Measurements from ENCODE around the gene CHRM5. TPM values are rescaled to one million over a fixed set of nuclear protein-coding genes. Genes with fewer than 3 reads are reported as not detected.

CHRM5 gene
- total RNA-seq, 1 experiment from 2014 or later = not detected

DNA sequence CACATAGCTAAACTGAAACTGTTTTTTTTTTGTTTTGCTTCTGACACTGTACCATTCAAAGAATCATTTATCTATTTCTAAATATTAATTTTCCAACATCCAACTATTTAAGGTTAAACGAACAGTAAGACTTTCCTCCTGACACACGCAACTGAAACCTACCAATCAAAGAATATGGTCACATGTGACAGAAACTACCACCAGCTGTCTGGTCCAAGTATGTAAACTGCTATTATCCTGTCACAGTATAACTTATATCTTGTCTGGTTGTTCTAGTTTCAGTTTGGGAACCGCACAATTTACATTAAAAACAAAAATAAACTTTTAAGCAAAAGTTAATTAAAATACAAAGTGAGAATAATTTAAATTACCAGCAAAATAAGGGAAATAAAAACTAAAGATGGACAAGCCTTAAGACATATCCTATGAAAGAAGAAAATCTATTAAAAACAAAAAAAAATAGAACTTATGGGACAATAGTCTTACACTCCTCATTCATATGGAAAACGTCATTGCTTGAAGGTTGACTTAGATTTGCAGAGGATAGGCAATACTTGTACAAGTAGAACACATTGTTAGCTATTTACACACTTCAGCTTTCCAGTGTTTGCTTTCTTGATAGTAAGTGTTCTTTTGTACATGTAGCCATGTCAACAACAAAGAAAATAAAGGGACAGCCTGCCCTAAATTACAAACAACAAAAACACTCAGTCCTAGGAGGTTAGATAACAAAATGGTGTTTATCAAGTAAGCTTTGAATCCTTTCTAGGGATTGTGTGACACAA is 26.8 kb upstream of the CHRM5 start:
- H3K4me2 ChIP-seq = no peak overlapping the region
- CTCF ChIA-PET = no interaction called here
- no peaks in the 10 kb centered on the region for H3F3A ChIP-seq (ENCODE audit: insufficient read depth, low read depth)
- H4K20me1 ChIP-seq (ENCODE audit: insufficient read depth) = no peaks in the 10 kb centered on the region
- TF ChIP-seq, protein P1, sequence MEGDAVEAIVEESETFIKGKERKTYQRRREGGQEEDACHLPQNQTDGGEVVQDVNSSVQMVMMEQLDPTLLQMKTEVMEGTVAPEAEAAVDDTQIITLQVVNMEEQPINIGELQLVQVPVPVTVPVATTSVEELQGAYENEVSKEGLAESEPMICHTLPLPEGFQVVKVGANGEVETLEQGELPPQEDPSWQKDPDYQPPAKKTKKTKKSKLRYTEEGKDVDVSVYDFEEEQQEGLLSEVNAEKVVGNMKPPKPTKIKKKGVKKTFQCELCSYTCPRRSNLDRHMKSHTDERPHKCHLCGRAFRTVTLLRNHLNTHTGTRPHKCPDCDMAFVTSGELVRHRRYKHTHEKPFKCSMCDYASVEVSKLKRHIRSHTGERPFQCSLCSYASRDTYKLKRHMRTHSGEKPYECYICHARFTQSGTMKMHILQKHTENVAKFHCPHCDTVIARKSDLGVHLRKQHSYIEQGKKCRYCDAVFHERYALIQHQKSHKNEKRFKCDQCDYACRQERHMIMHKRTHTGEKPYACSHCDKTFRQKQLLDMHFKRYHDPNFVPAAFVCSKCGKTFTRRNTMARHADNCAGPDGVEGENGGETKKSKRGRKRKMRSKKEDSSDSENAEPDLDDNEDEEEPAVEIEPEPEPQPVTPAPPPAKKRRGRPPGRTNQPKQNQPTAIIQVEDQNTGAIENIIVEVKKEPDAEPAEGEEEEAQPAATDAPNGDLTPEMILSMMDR (conservative IDR thresholded peaks at IDR 0.05) = no peak
- no peak for TF ChIP-seq EZH2 (IDR thresholded peaks at IDR 0.05; ENCODE audit: low read depth)
- no peak overlapping the region for H2AFZ ChIP-seq
- POLR2A ChIA-PET (ENCODE audit: unreplicated experiment) = no interaction called here
- H3K4me3 ChIP-seq = no peak overlapping the region
- BruUV-seq (replicated peaks) = no TSS peak
- no peaks in the 10 kb centered on the region for H3K79me2 ChIP-seq (ENCODE audit: low read depth)
- no peaks in the 10 kb centered on the region for H3K36me3 ChIP-seq (ENCODE audit: low read depth)
- no peaks in the 10 kb centered on the region for H3K27me3 ChIP-seq (ENCODE audit: insufficient read depth, low read depth)
- H3K27ac ChIP-seq = no peak overlapping the region
- no peaks in the 10 kb centered on the region for H3K4me1 ChIP-seq (replicated peaks; ENCODE audit: insufficient read depth)
- intact Hi-C loops (cut with micrococcal nuclease; ENCODE audit: unreplicated experiment) = no loop called here
- no peak for DNase-seq
- H3K9me3 ChIP-seq (ENCODE audit: insufficient read depth, low read depth) = no peaks in the 10 kb centered on the region
- H3K9me2 ChIP-seq (ENCODE audit: insufficient read depth) = no peaks in the 10 kb centered on the region

DNA sequence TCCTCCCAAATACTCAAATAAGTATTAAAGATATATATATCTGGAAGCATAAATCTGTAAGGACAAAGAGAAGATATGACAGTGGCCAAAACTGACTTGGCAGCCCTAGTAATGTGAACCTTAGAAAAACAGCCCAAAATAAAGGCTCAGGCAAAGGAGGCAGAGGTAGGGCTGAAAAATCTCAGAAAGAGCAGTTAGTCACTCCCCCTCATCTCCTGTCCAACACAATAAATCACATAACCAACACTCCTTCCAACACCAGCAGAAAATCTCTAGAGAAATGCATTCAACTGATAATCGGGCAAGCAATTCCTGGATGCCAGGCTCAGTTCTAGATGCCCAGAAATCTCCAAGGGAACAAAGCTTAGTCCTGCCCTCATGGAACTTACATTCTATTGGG is 22.1 kb upstream of the CHRM5 start:
- BruUV-seq (replicated peaks) = no TSS peak

DNA sequence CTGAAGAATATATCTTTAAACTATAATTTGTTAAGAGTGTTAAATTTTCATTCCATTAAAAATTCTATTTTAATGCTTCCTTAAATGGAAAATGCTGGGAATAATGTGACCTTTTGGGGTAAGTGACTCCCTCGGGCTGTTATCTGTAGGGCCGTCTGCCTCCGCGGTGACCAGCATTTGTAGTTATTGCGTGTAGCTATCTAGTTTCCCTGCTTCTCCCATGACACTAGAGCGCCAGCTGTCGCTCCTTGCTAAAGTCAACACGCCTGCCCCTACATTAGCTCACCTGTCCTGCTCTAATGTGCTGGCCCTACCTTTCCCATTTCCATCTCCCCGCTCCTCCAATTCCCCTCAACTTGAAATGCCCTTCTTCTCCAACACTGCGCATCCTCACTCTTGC is 12.4 kb upstream of the CHRM5 start:
- H3K36me3 ChIP-seq (ENCODE audit: low read depth) = no peaks in the 10 kb centered on the region
- POLR2A ChIA-PET (ENCODE audit: unreplicated experiment) = no interaction called here
- CTCF ChIA-PET = no interaction called here
- intact Hi-C loops (cut with micrococcal nuclease; ENCODE audit: unreplicated experiment) = no loop called here
- BruUV-seq (replicated peaks) = no TSS peak
- H3K9me3 ChIP-seq (ENCODE audit: insufficient read depth, low read depth) = no peaks in the 10 kb centered on the region
- H4K20me1 ChIP-seq (ENCODE audit: insufficient read depth) = no peaks in the 10 kb centered on the region
- no peaks in the 10 kb centered on the region for H3K4me1 ChIP-seq (replicated peaks; ENCODE audit: insufficient read depth)
- no peaks in the 10 kb centered on the region for H3F3A ChIP-seq (ENCODE audit: insufficient read depth, low read depth)
- no peak for TF ChIP-seq EZH2 (IDR thresholded peaks at IDR 0.05; ENCODE audit: low read depth)
- TF ChIP-seq, protein P1 (conservative IDR thresholded peaks at IDR 0.05) = no peak
- H3K27ac ChIP-seq = no peak overlapping the region
- no peaks in the 10 kb centered on the region for H3K9me2 ChIP-seq (ENCODE audit: insufficient read depth)
- H3K27me3 ChIP-seq (ENCODE audit: insufficient read depth, low read depth) = no peaks in the 10 kb centered on the region
- H3K4me3 ChIP-seq = no peak overlapping the region
- no peak for DNase-seq
- H3K4me2 ChIP-seq = no peak overlapping the region
- no peaks in the 10 kb centered on the region for H3K79me2 ChIP-seq (ENCODE audit: low read depth)
- no peak overlapping the region for H2AFZ ChIP-seq

More for the DNA sequence above, 22.1 kb upstream of the CHRM5 start:
- TF ChIP-seq EZH2 (IDR thresholded peaks at IDR 0.05; ENCODE audit: low read depth) = no peak
- TF ChIP-seq, protein P1 (conservative IDR thresholded peaks at IDR 0.05) = no peak
- Histone ChIP-seq H3F3A (ENCODE audit: insufficient read depth, low read depth) (no peaks in the 10 kb centered on the region), H3K4me1 (replicated peaks; ENCODE audit: insufficient read depth) (no peaks in the 10 kb centered on the region), H3K27ac (no peak overlapping the region), H3K79me2 (ENCODE audit: low read depth) (no peaks in the 10 kb centered on the region), H3K9me3 (ENCODE audit: insufficient read depth, low read depth) (no peaks in the 10 kb centered on the region), H2AFZ (no peak overlapping the region), H3K4me2 (no peak overlapping the region), H3K9me2 (ENCODE audit: insufficient read depth) (no peaks in the 10 kb centered on the region), H3K27me3 (ENCODE audit: insufficient read depth, low read depth) (no peaks in the 10 kb centered on the region), H3K36me3 (ENCODE audit: low read depth) (no peaks in the 10 kb centered on the region), H4K20me1 (ENCODE audit: insufficient read depth) (no peaks in the 10 kb centered on the region), H3K4me3 (no peak overlapping the region)
- no peak for DNase-seq
- POLR2A ChIA-PET (ENCODE audit: unreplicated experiment) = no interaction called here
- CTCF ChIA-PET = no interaction called here
- intact Hi-C loops (cut with micrococcal nuclease; ENCODE audit: unreplicated experiment) = no loop called here

All from PC-9 (cell line).